Left cardiac atrium (tissue), 4 donors: ENCODE data around the gene GLT6D1. TPM values are rescaled to one million over a fixed set of nuclear protein-coding genes. Genes with fewer than 3 reads are reported as not detected.
"Not testable (repeated sequence)": the region's sequence is repeated elsewhere in the genome, so short reads cannot be mapped to it uniquely, and the experiment has no call there.

Experiments used
- ATAC-seq, 2 donors: fragments of 200-7000 bp; cut with Tn5 transposase; one replicate each; pipeline ENCODE4 v1.9.1; 2020; ENCODE audit warnings: mild to moderate bottlenecking in 2 of 2, moderate library complexity in 2 of 2
- DNase-seq: peaks from one replicate; pipeline ENCODE4 v3.0.0-alpha.2; 2020
- intact Hi-C, 2 donors: fragments of 100-400 bp; cut with DNase I; formaldehyde crosslinking; loops; one replicate each; pipeline versions ENCODE4 v1.14.1 to v1.15.1; 2022 to 2023
- total RNA-seq, 2 donors: library from RNA; stranded (reverse); fragmentation: NEBNext Ultra II Directional; extraction: Animal tissue kit (Norgen Biotek cat#: 25700); gene quantifications; one replicate each; pipeline ENCODE4 v1.2.1, GENCODE V29; 2021
- donor health status: DM: no; HTN: yes; CAD: no.
- donor health status: DM: no; HTN: yes; CAD: no; lungs with severe emphysema.
- donor health status: DM: yes; HTN: yes; CAD: no.
- donor health status: Dilated cardiomyopathy.

Gene GLT6D1
- total RNA-seq, 2 donors from 2014 or later = not detected

DNA sequence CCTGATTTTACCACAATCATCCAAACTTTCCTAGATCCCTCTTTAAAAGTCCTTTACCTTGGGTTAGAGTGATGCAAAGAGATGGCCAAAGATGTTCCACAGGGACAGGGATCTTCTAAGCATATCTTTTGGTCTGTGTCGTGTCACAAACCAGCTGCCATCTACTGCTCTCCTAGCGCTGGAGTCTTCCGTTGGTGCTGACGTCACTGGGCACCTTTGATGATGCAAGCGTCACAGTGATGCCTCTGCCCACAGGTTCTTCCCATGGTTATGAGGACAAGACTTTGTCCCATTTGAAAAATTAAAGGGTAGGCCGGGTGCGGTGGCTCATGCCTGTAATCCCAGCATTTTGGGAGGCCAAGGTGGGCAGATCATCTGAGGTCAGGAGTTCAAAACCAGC lies 1.7 kb upstream of the GLT6D1 start:
- intact Hi-C loops = no loop called here
- ATAC-seq (no peak), DNase-seq (no peak)

DNA sequence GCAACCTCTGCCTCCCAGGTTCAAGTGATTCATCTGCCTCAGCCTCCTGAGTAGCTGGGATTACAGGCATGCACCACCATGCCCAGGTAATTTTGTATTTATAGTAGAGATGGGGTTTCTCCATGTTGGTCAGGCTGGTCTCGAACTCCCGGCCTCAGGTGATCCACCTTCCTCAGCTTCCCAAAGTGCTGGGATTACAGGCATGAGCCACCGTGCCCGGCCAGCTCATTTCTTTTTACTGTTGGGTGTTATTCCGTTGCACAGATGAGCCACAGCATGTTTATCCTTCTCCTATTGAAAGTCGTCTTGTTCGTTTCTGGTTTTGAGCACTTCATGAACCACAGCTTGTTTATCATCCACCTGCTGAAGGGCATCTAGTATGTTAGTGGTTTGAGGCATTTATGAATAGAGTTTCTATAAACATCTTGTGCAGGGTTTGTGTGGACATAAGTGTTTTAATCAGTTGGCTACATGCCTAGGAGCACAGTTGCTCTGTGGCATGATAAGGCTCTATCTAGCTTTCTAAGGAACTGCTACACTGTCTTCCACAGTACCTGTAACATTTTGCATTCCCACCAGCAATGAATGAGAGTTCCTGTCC lies 2.3 kb downstream of the GLT6D1 start:
- intact Hi-C loops = not testable (repeated sequence)

DNA sequence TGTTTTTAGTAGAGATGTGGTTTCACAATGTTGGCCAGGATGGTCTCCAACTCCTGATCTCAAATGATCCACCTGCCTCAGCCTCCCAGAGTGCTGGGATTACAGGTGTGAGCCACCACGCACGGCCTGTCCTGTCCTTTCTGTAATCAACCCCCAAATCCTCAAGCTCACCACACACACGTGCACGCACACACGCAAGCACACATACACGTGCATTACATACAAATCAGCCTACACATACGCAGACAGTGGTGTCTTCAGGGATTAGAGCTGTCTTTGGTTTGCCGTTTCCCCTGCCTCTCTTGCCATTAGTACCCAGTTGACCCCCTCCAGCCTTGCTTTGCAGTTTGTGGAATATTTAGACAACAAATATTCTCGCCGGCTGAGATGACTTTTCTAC lies 6.5 kb downstream of the GLT6D1 start:
- ATAC-seq (no peak), DNase-seq (no peak)
- intact Hi-C loops = no loop called here

More for the DNA sequence above, 2.3 kb downstream of the GLT6D1 start:
- not testable (repeated sequence) for ATAC-seq, DNase-seq

DNA sequence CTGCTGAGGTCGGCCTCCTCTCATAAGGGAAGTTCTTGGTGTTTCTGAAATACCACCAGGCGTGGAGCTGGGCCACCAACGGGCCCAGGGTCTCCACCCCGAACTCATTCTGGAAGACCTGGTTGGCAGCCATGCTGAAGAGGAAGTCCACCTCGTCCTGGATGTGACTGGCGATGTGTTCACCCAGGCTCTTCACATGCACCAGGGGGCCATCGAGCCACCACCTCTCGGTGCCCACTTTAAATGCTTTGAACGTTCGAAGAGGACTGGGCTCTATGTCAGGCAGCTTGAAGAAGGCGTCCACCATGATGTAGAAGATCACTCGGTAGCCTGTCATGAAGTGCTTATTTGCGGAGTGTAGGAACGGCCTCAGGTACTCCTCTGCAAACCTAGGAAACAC lies 15.1 kb downstream of the GLT6D1 start:
- ATAC-seq = no peak

DNA sequence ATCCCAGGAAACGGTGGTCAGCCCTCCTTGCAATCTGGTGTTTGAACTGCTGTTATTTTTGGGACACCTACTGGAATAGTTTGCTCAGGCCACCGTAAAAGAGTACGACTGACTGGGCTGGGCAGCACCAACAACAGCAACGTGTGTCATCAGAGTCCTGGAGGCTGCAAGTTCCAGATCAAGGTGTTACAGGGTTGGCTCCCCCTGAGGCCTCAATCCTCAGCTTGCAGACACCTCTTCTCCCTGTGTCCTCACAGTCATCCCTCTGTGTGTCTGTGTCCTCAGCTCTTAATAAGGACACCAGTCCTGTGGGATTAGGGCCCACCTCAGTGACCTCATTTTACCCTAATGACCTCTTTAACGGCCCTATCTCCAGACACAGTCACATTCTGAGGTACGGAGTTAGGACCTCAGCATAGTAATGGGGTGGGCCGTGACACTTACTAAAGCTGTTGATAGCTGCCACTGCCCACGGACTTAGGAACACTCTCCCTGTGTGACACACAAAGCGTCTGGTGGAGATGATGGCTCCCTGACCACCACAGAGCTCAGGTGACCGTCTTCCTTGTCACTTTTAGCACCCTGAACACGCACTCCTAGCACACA lies 16.8 kb downstream of the GLT6D1 start:
- intact Hi-C loops = no loop called here
- ATAC-seq (no peak), DNase-seq (no peak)

More for the DNA sequence above, 15.1 kb downstream of the GLT6D1 start:
- DNase-seq = no peak
- intact Hi-C loops = no loop called here

DNA sequence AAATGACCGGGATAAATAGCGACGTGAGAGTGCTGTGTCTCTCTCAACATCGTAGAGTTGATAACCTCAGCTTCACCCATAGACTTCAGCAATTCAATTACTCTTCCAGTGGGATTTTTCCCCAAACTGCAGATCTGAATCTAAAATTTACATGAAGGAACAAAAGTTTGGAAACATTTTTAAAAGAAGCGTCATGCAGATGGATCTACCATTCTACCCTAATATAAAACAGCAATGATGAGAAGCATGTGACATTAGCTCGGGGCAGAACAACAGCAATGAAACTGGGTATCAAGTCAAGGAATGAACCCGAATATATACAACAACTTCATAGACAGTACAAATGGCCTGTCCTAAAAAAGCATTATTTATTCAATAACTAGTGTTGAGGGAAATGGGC lies 18.8 kb downstream of the GLT6D1 start:
- ATAC-seq (no peak), DNase-seq (no peak)
- intact Hi-C loops = no loop called here

DNA sequence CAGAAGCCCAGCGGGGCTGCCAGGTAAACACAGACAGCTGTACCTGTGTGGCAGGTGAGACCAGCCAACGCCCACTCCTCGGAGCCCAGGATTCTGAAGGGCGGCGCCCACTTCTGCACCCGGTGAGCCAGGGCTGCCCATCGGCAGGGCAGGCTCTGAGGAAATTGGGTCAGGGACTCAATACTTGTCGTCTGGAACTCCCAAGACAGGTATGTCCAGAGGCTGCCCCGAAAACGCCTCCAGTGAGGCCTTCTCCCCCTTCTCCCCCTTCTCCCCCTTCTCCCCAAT lies 19.8 kb downstream of the GLT6D1 start:
- no peak for DNase-seq
- intact Hi-C loops = no loop called here
- ATAC-seq = no peak

DNA sequence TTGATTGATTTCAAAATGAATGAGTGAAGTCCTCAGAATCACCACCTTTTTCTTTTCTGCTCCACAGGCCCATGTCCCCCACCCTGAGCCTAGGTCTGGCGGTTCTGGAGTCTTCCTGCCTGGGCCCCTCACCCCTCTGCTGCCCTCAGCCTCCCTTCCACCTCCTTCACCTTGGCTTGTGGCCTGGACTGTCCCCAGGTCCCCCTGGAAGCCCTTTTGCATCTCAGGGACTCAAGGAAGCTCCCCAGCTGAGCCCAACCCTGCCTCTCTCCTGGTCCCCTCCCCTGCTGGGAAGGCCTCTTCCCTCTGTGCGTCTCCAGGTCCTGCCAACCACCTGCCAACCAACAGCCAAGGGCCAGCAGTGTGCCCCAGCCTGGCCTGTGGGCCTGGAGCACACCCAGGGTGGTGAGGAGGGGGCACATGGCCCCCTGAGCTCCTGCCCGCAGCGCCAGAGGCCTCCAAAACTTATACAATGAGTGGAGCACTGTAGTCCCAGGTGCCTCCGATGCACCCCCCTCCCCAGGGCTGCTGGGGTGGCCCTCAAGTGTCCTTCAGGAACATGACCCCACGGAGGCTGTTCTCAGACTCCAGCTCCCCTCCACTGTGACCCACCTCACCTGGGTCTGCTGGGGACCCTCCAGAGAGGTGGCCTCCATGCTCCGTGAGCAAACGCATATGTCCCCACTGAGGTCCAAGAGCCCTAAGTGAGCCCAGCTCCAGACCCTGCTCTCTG lies 20.3 kb downstream of the GLT6D1 start:
- intact Hi-C loops = no loop called here
- no peak for ATAC-seq
- DNase-seq = no peak

DNA sequence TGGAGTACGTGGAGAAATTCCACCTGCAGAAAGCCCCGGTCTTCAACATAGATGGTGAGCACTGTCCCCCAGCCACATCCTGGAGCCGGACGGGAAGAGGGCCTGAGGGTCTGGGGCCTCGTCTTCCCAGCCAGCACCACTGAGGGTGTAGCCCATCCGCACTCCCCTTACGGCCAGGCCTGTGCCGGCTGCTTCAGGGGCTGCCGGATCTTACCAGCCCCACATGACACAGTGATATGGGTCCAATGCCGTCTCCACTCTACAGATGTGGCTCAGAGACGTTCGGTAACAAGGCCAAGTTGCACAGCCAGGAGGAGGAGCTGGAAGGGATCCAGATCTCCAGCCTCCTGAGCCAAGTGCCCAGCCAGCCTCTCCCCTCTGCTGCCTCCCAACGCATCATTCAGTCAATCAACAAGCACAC lies 21.3 kb downstream of the GLT6D1 start:
- intact Hi-C loops = no loop called here
- ATAC-seq (no peak), DNase-seq (no peak)

DNA sequence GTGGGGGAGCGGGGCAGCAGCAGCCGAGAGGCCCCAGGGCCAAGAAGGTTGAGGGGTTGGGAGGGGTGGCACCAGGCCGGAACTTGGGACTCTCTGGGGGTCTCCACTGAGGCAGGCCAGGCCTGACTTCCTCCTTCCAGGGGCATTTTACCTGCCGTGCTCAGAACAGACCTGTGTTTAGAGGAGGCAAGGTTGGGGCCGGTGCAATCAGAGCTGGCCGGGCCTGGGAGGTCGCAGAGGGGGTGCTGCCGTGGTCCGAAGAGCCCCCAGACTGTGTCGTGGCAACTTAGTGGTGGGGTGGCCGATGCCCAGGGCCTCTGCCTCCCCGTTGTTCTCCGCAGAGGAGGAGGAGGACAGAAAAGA lies 21.8 kb downstream of the GLT6D1 start:
- DNase-seq = no peak
- no peak for ATAC-seq
- intact Hi-C loops = no loop called here

DNA sequence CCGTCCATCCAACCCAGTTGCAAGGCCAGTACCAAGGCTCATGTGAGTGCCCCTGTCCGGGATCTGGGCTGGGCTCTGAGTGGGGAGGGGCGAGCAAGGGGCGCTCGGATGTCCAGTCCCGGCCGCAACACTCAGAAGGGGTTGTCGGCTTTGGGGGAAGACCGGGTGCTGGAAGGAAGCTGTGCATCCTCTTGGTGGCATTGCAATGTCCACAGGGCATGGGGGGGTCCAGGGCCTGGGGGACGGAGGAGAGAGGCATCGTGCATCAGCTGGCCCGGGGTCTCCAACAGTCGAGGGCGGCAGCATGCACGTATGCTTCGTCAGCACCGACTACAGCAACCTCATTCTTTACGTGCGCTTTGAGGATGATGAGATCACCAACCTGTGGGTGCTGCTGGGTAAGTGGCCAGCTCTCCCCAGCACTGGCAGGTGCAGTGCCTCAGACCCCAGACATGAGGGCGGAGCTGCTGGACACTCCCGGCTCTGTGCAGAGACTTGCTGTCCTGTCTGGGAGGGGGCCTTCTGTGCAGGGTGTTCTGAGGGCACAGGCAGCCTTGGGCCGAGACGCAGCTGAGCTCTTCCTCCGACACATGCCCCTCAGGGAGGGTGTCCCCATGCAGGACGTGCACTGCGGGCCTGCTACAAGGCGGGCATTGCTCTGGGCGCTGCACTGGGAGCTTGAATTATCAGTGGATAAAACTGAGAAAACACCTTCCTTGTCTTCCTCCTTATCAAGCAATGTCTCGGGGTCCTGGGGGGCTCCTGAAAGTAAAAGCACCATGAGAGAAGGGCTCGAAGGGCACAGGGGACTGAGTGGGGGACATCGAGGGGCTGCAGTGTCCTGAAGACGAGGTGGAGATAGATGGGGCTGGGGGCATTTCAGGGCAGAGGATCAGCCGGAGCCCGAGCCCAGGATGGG lies 22.5 kb downstream of the GLT6D1 start:
- no peak for ATAC-seq
- intact Hi-C loops = no loop called here
- DNase-seq = no peak

DNA sequence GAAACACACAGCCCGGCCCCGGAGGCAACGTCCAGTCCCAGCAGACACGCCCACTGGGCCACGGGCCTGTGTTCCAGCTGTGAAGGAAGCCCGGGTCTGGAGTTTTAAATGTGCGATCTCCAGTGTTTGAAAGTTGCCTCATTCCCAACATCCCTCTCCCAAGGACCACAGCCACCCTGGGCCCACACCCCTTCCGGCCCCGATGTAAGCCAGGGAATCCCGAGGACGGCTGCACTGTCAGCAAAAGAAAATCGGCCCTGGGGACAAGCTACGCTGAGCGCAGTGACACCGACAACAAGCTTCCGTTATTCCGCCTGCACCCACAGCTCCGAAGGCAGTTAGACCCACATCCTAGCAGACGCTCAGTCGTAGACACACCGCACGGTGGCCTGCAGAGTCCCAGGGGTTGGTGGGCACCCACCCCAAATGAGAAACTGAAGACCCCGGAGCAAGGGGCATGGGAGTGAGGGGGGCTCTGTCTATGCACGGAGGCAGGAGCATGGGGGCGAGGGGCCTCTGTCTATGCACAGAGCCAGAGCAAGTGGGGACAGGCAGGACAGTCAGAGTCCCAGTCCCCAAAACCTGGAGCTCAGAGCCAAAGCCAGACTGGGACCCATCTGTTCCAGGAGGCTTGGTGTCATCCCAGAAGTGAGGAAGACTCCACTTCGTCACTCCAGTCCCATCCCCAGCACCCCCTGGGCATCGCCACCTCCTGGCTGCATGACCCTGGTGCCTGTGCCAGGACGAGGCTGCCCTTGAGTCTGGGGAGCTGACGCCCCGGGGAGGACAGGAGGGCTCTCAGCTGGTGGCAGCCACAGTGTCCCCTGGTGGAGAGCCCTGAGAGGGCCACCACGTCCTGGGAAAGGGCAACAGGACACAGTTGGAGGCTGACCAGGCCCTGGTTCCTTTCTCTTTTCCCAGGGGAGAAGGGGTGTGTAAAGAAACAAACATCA lies 23.4 kb downstream of the GLT6D1 start:
- ATAC-seq = no peak
- no peak for DNase-seq
- intact Hi-C loops = no loop called here

DNA sequence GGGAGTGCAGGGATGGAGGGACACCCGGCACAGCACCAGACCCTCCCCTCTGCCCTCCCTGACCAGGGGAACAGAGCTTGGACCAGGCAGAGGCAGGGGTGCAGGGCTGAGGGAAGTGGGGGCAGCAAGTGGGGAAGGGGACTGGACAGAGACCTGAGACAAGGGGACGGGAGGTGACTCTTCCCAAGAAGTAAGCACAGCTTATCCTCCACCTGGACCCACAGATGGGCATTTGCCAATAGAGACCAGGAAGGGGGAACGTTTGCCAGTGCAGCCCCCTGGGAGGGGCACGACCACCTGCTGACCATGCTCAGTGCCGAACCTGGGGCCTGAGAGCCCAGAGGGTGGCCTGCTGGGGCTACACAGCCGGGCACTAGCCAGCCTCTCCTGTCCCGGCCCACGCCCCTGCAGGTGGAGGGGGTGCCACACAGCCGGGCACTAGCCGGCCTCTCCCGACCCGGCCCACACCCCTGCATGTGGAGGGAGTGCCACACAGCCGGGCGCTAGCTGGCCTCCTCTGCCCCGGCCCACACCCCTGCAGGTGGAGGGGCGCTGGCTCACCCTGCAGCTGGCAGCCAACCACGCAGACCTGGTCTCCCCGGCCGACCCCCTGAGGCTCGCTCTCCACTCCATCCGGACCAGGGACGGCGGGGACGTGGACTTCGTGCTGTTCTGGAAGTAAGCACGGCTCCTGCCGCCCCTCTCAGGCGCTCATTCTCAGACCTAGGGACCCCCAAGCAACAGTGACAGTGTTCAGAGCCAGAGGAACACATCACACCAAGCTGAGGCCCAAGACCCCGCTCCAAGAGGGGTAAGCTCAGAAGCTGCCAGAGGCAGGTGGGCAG lies 24.3 kb downstream of the GLT6D1 start:
- intact Hi-C loops = no loop called here
- no peak for DNase-seq
- ATAC-seq = no peak

DNA sequence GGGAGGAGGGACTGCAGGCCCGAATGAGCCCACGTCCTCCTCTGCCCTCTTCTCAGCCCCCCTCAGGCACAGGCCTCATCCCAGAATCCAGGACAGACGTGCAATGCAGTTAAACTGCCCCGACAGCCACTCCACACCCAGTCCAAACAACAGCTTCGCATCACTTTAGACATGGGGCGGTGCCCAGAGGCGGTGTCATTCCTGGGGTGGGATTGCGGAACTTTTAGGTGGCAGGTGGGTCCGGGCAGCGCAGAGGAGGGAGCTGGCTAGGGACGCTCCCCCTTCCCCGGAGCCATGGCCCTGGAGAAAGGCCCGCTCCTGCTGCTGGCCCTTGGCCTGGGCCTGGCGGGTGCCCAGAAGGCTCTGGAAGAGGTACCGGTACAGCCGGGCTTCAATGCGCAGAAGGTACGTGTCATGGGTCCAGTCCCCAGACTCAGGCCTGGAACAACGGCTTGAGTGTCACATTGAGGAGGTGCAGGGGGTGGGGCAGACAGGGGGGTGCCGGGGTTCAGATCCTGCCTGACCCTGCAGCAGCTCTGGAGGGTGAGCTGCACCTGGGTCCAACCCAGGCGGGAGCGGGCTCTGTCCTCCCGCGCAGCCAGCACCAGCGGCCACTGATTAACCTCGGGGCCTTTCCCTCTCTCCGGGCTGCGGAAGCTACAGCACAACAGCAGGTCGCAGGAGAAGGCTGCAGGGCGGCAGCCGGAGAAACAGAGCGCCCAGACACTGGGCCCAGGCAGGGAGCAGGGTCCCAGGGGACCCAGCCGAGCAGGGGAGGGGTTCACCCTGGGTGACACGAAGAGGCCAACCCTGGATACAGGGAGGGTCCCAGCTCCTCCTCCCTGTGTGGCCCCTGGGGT lies 25.2 kb downstream of the GLT6D1 start:
- intact Hi-C loops = no loop called here
- ATAC-seq (no peak), DNase-seq (no peak)

DNA sequence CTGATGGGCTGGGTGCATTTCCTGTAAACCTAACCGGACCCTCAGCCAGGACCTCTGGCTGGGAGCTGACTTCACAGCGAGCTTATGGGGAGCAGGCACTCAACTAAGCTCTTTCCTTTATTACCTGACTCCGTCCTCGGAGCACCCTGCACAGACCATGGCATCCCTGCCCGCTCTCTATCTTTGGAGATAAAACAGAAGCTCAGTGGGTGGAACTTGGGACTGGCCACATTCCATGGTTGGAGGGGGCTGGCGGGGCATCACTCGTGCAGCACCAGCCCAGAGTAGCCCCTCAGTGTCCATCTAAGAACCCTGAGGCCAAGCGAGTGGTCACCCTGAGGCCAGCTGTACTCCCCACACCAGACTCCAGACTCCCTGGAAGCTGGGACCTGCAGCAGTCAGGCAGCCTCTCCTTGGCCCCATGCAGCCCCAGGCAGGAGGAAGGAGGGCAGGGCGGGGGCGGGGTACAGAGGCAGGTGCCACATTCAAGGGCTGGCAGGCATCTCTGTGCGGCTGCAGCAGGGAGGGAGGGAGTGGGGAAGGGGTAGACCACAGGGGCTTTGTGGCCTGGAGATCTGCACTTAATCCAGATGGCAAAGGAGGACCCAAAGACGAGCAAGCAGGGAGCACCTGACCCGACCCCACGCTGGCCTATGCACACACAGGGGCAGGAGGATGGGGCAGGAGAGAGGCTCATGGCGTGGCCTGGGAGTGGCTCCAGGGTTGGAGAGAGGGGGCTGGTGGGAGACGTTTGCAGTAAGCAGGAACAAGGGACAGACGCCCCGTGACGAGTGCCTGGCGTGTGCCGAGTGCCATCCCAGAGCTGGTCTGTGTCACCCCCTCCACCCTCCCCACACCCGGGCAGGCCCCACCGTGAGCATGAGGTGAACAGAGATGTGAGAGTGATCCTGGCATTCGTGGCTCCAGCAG lies 26.1 kb downstream of the GLT6D1 start:
- no peak for ATAC-seq
- no peak for DNase-seq
- intact Hi-C loops = no loop called here

DNA sequence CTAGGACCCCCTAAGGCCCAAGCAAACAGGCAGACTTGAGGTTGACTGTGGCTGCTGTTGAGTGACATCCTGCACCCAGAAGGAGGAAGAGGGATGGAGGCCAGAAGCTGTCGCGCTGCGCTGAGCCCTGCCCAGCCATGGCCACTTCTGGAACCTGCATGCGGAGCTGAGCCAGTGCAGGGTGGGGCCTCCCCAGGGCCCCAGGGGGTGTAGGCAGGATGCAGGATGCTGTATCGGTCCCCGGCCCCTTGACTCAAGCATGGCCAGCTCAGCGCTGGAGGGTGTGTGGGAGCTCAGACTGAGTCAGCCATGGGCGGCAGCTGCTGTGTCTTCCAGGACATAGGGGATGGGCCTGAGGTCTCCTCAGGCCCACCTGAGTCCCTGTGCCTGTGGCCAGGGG lies 26.9 kb downstream of the GLT6D1 start:
- DNase-seq = no peak
- intact Hi-C loops = no loop called here
- no peak for ATAC-seq
